CD14-positive monocyte (primary cell): ENCODE results near the gene NRP2. TPM values are rescaled to one million over a fixed set of nuclear protein-coding genes. Genes with fewer than 3 reads are reported as not detected.

Experiments
- DNase-seq, 3 donors: peaks; one replicate each; pipeline ENCODE4 v3.0.0-alpha.2; 2011 to 2022
- H2AFZ ChIP-seq: 2 replicates; pipeline ENCODE4 v1.6.0; 2012; ENCODE audit warnings: mild to moderate bottlenecking, low read depth, low read length, inconsistent platforms; ENCODE audit not compliant: insufficient read depth, poor library complexity, severe bottlenecking
- H3K27ac ChIP-seq, 2 donors: 1 replicate in 1 of 2; 2 replicates in 1 of 2; pipeline ENCODE4 v1.5.1; 2012 to 2013; ENCODE audit warnings: low read length in 2 of 2, control low read depth in 1 of 2, inconsistent platforms in 1 of 2, low read depth in 1 of 2, mild to moderate bottlenecking in 1 of 2
- H3K27me3 ChIP-seq, 2 donors: one replicate each; pipeline versions ENCODE4 v1.6.0 to v1.6.1; 2011 to 2013; ENCODE audit warnings: low read length in 2 of 2; ENCODE audit not compliant: control insufficient read depth in 2 of 2, insufficient read depth in 2 of 2
- H3K36me3 ChIP-seq, 2 donors: replicated peaks in 1 of 2; 1 replicate in 1 of 2; 2 replicates in 1 of 2; pipeline versions ENCODE4 v1.5.1 to v1.6.1; 2012 to 2013; ENCODE audit warnings: low read length in 2 of 2, control low read depth in 1 of 2, inconsistent platforms in 1 of 2, mild to moderate bottlenecking in 1 of 2; ENCODE audit not compliant: insufficient read depth in 2 of 2, control insufficient read depth in 1 of 2
- H3K4me1 ChIP-seq, 2 donors: 1 replicate in 1 of 2; 2 replicates in 1 of 2; pipeline versions ENCODE4 v1.5.1 to v1.6.1; 2012 to 2013; ENCODE audit warnings: low read length in 2 of 2, control low read depth in 1 of 2, inconsistent platforms in 1 of 2, mild to moderate bottlenecking in 1 of 2, moderate library complexity in 1 of 2; ENCODE audit not compliant: insufficient read depth in 2 of 2, control insufficient read depth in 1 of 2
- H3K4me2 ChIP-seq: replicated peaks from 2 replicates; pipeline ENCODE3; 2012; ENCODE audit warnings: low read length, moderate library complexity, mild to moderate bottlenecking; ENCODE audit not compliant: poor library complexity, severe bottlenecking; ENCODE audit errors: extremely low read depth
- H3K4me3 ChIP-seq, 3 experiments: fragments of 200-600 bp in 1 of 3; sonication (generic) in 1 of 3; replicated peaks in 1 of 3; 1 replicate in 2 of 3; 2 replicates in 1 of 3; pipeline ENCODE4 v1.5.1; 2011 to 2013; ENCODE audit warnings: low read length in 3 of 3, mild to moderate bottlenecking in 3 of 3, control low read depth in 2 of 3, low read depth in 2 of 3, inconsistent platforms in 1 of 3, moderate library complexity in 1 of 3
- H3K79me2 ChIP-seq: 2 replicates; pipeline ENCODE4 v1.6.0; 2012; ENCODE audit warnings: mild to moderate bottlenecking, control low read depth, inconsistent platforms, low read length, moderate library complexity; ENCODE audit not compliant: insufficient read depth
- H3K9ac ChIP-seq: 2 replicates; pipeline ENCODE4 v1.6.0; 2017; ENCODE audit warnings: low read length, mild to moderate bottlenecking; ENCODE audit not compliant: insufficient read depth, poor library complexity, severe bottlenecking
- H3K9me3 ChIP-seq, 2 donors: replicated peaks in 1 of 2; 1 replicate in 1 of 2; 2 replicates in 1 of 2; pipeline versions ENCODE4 v1.5.1 to v1.6.1; 2012 to 2013; ENCODE audit warnings: low read length in 2 of 2, control low read depth in 1 of 2; ENCODE audit not compliant: control insufficient read depth in 1 of 2, insufficient read depth in 1 of 2
- H4K20me1 ChIP-seq: 2 replicates; pipeline ENCODE4 v1.6.0; 2012; ENCODE audit warnings: mild to moderate bottlenecking, low read length, control low read depth, moderate library complexity; ENCODE audit not compliant: insufficient read depth
- H3K27ac Mint-ChIP-seq, 7 donors: one replicate each; pipeline ENCODE4 v1.8.0; 2020; ENCODE audit warnings: mild to moderate bottlenecking in 7 of 7, mixed read lengths in 7 of 7, moderate library complexity in 6 of 7, inconsistent platforms in 2 of 7
- H3K27me3 Mint-ChIP-seq, 3 donors: one replicate each; pipeline ENCODE4 v1.8.0; 2021 to 2022; ENCODE audit warnings: low read depth in 3 of 3, mild to moderate bottlenecking in 3 of 3, mixed read lengths in 3 of 3, moderate library complexity in 3 of 3, inconsistent platforms in 1 of 3
- H3K36me3 Mint-ChIP-seq, 2 donors: one replicate each; pipeline ENCODE4 v1.8.0; 2020; ENCODE audit warnings: mixed read lengths in 2 of 2, inconsistent platforms in 1 of 2, mild to moderate bottlenecking in 1 of 2
- H3K4me1 Mint-ChIP-seq: one replicate; pipeline ENCODE4 v1.8.0; 2020; ENCODE audit warnings: mild to moderate bottlenecking, mixed read lengths
- H3K4me3 Mint-ChIP-seq, 2 donors: one replicate each; pipeline ENCODE4 v1.8.0; 2020; ENCODE audit warnings: mild to moderate bottlenecking in 2 of 2, mixed read lengths in 2 of 2, moderate library complexity in 1 of 2
- H3K9me3 Mint-ChIP-seq, 7 donors: one replicate each; pipeline ENCODE4 v1.8.0; 2020 to 2022; ENCODE audit warnings: mixed read lengths in 7 of 7, mild to moderate bottlenecking in 6 of 7, moderate library complexity in 6 of 7, inconsistent platforms in 2 of 7
- CTCF ChIP-seq: fragments of 200-600 bp; IDR thresholded peaks from one replicate; pipeline ENCODE4 v1.8.0; 2022; ENCODE audit warnings: antibody characterized with exemption, mild to moderate bottlenecking
- WGBS: methylation state at CpG from one replicate; pipeline ENCODE4 v1.1.5; 2013; ENCODE audit warnings: missing lambda C conversion rate; ENCODE audit not compliant: insufficient coverage; 5-methylcytosine and 5-hydroxymethylcytosine counted together
- intact Hi-C, 2 donors: fragments of 100-400 bp; cut with micrococcal nuclease; formaldehyde crosslinking; loops; one replicate each; pipeline versions ENCODE4 v1.15.0 to v1.15.1; 2023
- polyA plus RNA-seq, 3 donors: library from polyadenylated mRNA; depleted of rRNA in 1 of 3; unstranded in 2 of 3; stranded (reverse) in 1 of 3; fragments of 300-500 nt in 2 of 3; fragments of >200 nt in 1 of 3; fragmentation: Illumina TruSeq in 2 of 3; gene quantifications; 1 replicate in 2 of 3; 2 replicates in 1 of 3; pipeline ENCODE4 v1.2.3, GENCODE V29; 2012 to 2021

NRP2 gene
- polyA plus RNA-seq, 3 donors = 0.97 to 3.3 (median 1.6) TPM

- H3K4me2 ChIP-seq = no peak overlapping the region
- intact Hi-C loops = no loop called here
- H3K27me3 ChIP-seq = no peaks in the 10 kb centered on the region
- TF ChIP-seq CTCF = no peak
- no peak for DNase-seq
- H3K36me3 ChIP-seq = no peaks in the 10 kb centered on the region
- no peaks in the 10 kb centered on the region for H4K20me1 ChIP-seq
- H3K36me3 Mint-ChIP-seq = no peaks in the 10 kb centered on the region
- no peak overlapping the region for H3K27ac ChIP-seq
- H3K79me2 ChIP-seq = no peaks in the 10 kb centered on the region
- no peaks in the 10 kb centered on the region for H3K4me1 ChIP-seq
- no peak overlapping the region for H2AFZ ChIP-seq
- 92% methylated on average over 12 of the region's 18 CpGs for WGBS
- no peak overlapping the region for H3K9ac ChIP-seq
- no peak overlapping the region for H3K4me3 Mint-ChIP-seq
- H3K27me3 Mint-ChIP-seq = peaks cover 0 to 4% (median 2%) of the 10 kb centered on the region in 3 donors
- H3K9me3 Mint-ChIP-seq = peaks cover 0 to 4% (median 0%) of the 10 kb centered on the region in 7 donors
- no peak overlapping the region for H3K4me3 ChIP-seq
- H3K4me1 Mint-ChIP-seq = peaks cover 4% of the 10 kb centered on the region
- H3K27ac Mint-ChIP-seq = no peak overlapping the region
- H3K9me3 ChIP-seq = no peaks in the 10 kb centered on the region
Measured at GRCh38 chr2:205806143-205806905, 124.0 kb downstream of the NRP2 start.

- H3K9ac ChIP-seq = no peak overlapping the region
- WGBS = 100% methylated on average over 1 of the region's 3 CpGs
- H3K27me3 ChIP-seq = no peaks in the 10 kb centered on the region
- H3K9me3 ChIP-seq = no peaks in the 10 kb centered on the region
- TF ChIP-seq CTCF = no peak
- DNase-seq = no peak
- intact Hi-C loops = no loop called here
- no peaks in the 10 kb centered on the region for H3K36me3 Mint-ChIP-seq
- H3K27ac ChIP-seq = no peak overlapping the region
- H3K27ac Mint-ChIP-seq = no peak overlapping the region
- no peaks in the 10 kb centered on the region for H4K20me1 ChIP-seq
- peaks cover 0 to 4% (median 0%) of the 10 kb centered on the region in 7 donors for H3K9me3 Mint-ChIP-seq
- H3K4me3 Mint-ChIP-seq = no peak overlapping the region
- no peak overlapping the region for H2AFZ ChIP-seq
- no peaks in the 10 kb centered on the region for H3K36me3 ChIP-seq
- H3K27me3 Mint-ChIP-seq = peaks cover 0 to 4% (median 2%) of the 10 kb centered on the region in 3 donors
- H3K79me2 ChIP-seq = no peaks in the 10 kb centered on the region
- peaks cover 4% of the 10 kb centered on the region for H3K4me1 Mint-ChIP-seq
- no peaks in the 10 kb centered on the region for H3K4me1 ChIP-seq
- H3K4me3 ChIP-seq = no peak overlapping the region
- no peak overlapping the region for H3K4me2 ChIP-seq
Measured at GRCh38 chr2:205807229-205807628, 124.9 kb downstream of the NRP2 start.
